ENCODE data around the gene RAB38.

RAB38 gene

GRCh38 chr11:88169881-88170280, 5.4 kb downstream of the RAB38 start:
- Histone ChIP-seq H3K4me1 (ENCODE audit: insufficient read depth, low read length) (no peaks in the 10 kb centered on the region), H3K27me3 (ENCODE audit: insufficient read depth, low read length, poor library complexity) (no peaks in the 10 kb centered on the region), H4K20me1 (ENCODE audit: insufficient read depth, low read length) (no peaks in the 10 kb centered on the region), H3K79me2 (ENCODE audit: insufficient read depth, low read length) (no peaks in the 10 kb centered on the region), H3K36me3 (ENCODE audit: insufficient read depth, low read length) (no peaks in the 10 kb centered on the region), H2AFZ (ENCODE audit: low read depth, low read length) (no peak overlapping the region), H3K9me3 (ENCODE audit: insufficient read depth, low read length, severe bottlenecking) (no peaks in the 10 kb centered on the region), H3K4me2 (ENCODE audit: insufficient read depth, low read length) (no peak overlapping the region), H3K27ac (ENCODE audit: low read length) (no peak overlapping the region), H3K9ac (ENCODE audit: low read depth, low read length) (no peak overlapping the region), H3K4me3 (ENCODE audit: low read depth in 1 of 2, low read length in 2 of 2) (no peak overlapping the region)
- no peak for DNase-seq
- TF ChIP-seq EZH2 (IDR thresholded peaks at IDR 0.05; ENCODE audit: borderline replicate concordance, low read depth, low read length, severe bottlenecking) = no peak
- TF ChIP-seq CTCF (IDR thresholded peaks at IDR 0.05; ENCODE audit: borderline replicate concordance, extremely low read depth, low read length, poor library complexity, severe bottlenecking) = no peak
- no peak for ATAC-seq (ENCODE audit: insufficient read depth, low read depth)

- no peak overlapping the region for H3K9ac ChIP-seq (ENCODE audit: low read depth, low read length)
- no peak for ATAC-seq (ENCODE audit: insufficient read depth, low read depth)
- no peaks in the 10 kb centered on the region for H4K20me1 ChIP-seq (ENCODE audit: insufficient read depth, low read length)
- H3K9me3 ChIP-seq (ENCODE audit: insufficient read depth, low read length, severe bottlenecking) = no peaks in the 10 kb centered on the region
- H3K79me2 ChIP-seq (ENCODE audit: insufficient read depth, low read length) = no peaks in the 10 kb centered on the region
- no peak overlapping the region for H3K27ac ChIP-seq (ENCODE audit: low read length)
- no peak overlapping the region for H2AFZ ChIP-seq (ENCODE audit: low read depth, low read length)
- H3K4me1 ChIP-seq (ENCODE audit: insufficient read depth, low read length) = no peaks in the 10 kb centered on the region
- H3K27me3 ChIP-seq (ENCODE audit: insufficient read depth, low read length, poor library complexity) = no peaks in the 10 kb centered on the region
- H3K4me3 ChIP-seq (ENCODE audit: low read depth in 1 of 2, low read length in 2 of 2) = no peak overlapping the region
- TF ChIP-seq CTCF (IDR thresholded peaks at IDR 0.05; ENCODE audit: borderline replicate concordance, extremely low read depth, low read length, poor library complexity, severe bottlenecking) (no peak), EZH2 (IDR thresholded peaks at IDR 0.05; ENCODE audit: borderline replicate concordance, low read depth, low read length, severe bottlenecking) (no peak)
- H3K36me3 ChIP-seq (ENCODE audit: insufficient read depth, low read length) = no peaks in the 10 kb centered on the region
- no peak overlapping the region for H3K4me2 ChIP-seq (ENCODE audit: insufficient read depth, low read length)
- DNase-seq = no peak
These were observed 5.8 kb downstream of the RAB38 start for GRCh38 chr11:88169471-88169870.

- no peak for ATAC-seq (ENCODE audit: insufficient read depth, low read depth)
These were observed 7.4 kb downstream of the RAB38 start for GRCh38 chr11:88167853-88168252.

More at GRCh38 chr11:88167853-88168252, 7.4 kb downstream of the RAB38 start:
- no peaks in the 10 kb centered on the region for H3K27me3 ChIP-seq (ENCODE audit: insufficient read depth, low read length, poor library complexity)
- H3K4me2 ChIP-seq (ENCODE audit: insufficient read depth, low read length) = no peak overlapping the region
- H3K9me3 ChIP-seq (ENCODE audit: insufficient read depth, low read length, severe bottlenecking) = no peaks in the 10 kb centered on the region
- H3K4me1 ChIP-seq (ENCODE audit: insufficient read depth, low read length) = no peaks in the 10 kb centered on the region
- no peaks in the 10 kb centered on the region for H3K79me2 ChIP-seq (ENCODE audit: insufficient read depth, low read length)
- TF ChIP-seq CTCF (IDR thresholded peaks at IDR 0.05; ENCODE audit: borderline replicate concordance, extremely low read depth, low read length, poor library complexity, severe bottlenecking) (no peak), EZH2 (IDR thresholded peaks at IDR 0.05; ENCODE audit: borderline replicate concordance, low read depth, low read length, severe bottlenecking) (no peak)
- H3K27ac ChIP-seq (ENCODE audit: low read length) = no peak overlapping the region
- no peak overlapping the region for H2AFZ ChIP-seq (ENCODE audit: low read depth, low read length)
- no peaks in the 10 kb centered on the region for H4K20me1 ChIP-seq (ENCODE audit: insufficient read depth, low read length)
- no peak for DNase-seq
- no peaks in the 10 kb centered on the region for H3K36me3 ChIP-seq (ENCODE audit: insufficient read depth, low read length)
- H3K9ac ChIP-seq (ENCODE audit: low read depth, low read length) = no peak overlapping the region
- no peak overlapping the region for H3K4me3 ChIP-seq (ENCODE audit: low read depth in 1 of 2, low read length in 2 of 2)
